ENCODE measurements around the gene MAP3K4.

GRCh38 chr6:161064915-161065314 lies 73.3 kb downstream of the MAP3K4 start:
- TF ChIP-seq CTCF (conservative IDR thresholded peaks at IDR 0.05), result no peak
- no peak for TF ChIP-seq ZFX (IDR thresholded peaks at IDR 0.05)
